ENCODE data around the gene PDLIM7.

PDLIM7 gene

GRCh38 chr5:177504086-177505056, 7.0 kb upstream of the PDLIM7 start:
- no peak for DNase-seq

- DNase-seq: no peak
These were observed 6.1 kb upstream of the PDLIM7 start for GRCh38 chr5:177503351-177504085.

GRCh38 chr5:177502886-177503285, 5.5 kb upstream of the PDLIM7 start:
- no peak for DNase-seq

GRCh38 chr5:177501874-177502678, 4.7 kb upstream of the PDLIM7 start:
- DNase-seq: no peak

GRCh38 chr5:177500685-177501522, 3.5 kb upstream of the PDLIM7 start:
- peak; percentile 87 for DNase-seq

- no peak for DNase-seq
These were observed 2.4 kb upstream of the PDLIM7 start for GRCh38 chr5:177499842-177500241.

GRCh38 chr5:177498013-177498787, 796 bp upstream of the PDLIM7 start:
- DNase-seq: no peak

GRCh38 chr5:177496727-177497291, 595 bp downstream of the PDLIM7 start:
- DNase-seq: peak; percentile 94

- DNase-seq: no peak
These were observed 1.2 kb downstream of the PDLIM7 start for GRCh38 chr5:177496070-177496726.

GRCh38 chr5:177495243-177496060, 2.0 kb downstream of the PDLIM7 start:
- DNase-seq: peak; percentile 89

- peak; percentile 92 for DNase-seq
These were observed 2.8 kb downstream of the PDLIM7 start for GRCh38 chr5:177494346-177495195.

- DNase-seq: no peak
These were observed 3.5 kb downstream of the PDLIM7 start for GRCh38 chr5:177493795-177494345.

- no peak for DNase-seq
These were observed 4.6 kb downstream of the PDLIM7 start for GRCh38 chr5:177492841-177493240.

- DNase-seq: no peak
These were observed 5.2 kb downstream of the PDLIM7 start for GRCh38 chr5:177491983-177492746.

- DNase-seq: peak; percentile 74
These were observed 5.9 kb downstream of the PDLIM7 start for GRCh38 chr5:177491429-177491945.

GRCh38 chr5:177490992-177491391, 6.4 kb downstream of the PDLIM7 start:
- DNase-seq: no peak

Data from left hindlimb (tissue), 1 donor.